ENCODE results near the gene MDM1.

Gene MDM1

DNA sequence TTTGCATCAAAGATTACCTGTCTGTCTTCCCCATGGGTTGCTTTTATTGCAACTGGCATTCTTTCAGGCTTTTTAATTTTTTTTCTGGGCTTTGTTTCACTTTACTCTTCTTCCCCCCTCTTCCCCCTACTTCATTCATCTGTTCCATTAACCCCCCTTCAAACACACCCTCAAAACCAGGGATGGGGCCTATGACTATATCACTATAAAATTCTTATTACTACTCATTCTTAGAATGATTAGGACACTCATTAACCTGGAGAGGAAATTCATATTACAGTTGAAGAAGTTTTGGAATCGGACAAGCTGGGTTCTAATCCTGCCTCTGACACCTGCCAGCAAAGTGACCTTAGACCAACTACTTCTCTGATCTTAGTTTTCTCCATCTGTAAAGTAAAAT, 24.8 kb upstream of the MDM1 start:
- no peak for DNase-seq (ENCODE audit: low read depth)

DNA sequence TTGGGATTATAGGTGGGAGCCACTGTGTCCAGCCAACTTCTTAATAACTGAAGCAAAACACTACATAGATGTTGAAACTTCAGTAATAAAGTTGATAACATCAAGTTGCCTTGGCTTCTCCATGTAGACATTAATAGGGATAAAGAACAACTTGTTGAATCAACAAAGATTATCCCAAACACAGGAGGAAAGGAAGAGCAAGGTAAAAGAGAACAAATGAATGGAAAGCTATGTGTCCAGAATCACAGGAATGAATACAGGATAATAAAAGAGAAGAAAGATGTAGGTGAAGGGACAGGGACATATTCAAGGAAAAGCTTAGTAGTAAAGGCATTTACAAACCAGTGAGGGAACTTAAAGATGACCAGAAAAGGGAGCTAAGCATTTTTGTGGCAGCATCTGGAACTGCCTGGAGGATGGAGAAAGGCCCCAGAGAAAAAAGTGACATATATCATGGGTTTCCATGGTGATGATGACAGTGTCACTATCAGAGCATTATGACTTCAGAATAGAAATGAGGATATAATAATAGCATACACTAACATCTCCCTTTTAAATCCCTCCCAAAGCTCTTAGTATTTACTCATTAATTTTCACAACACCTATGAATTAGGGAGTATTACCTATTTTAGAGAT, 24.0 kb upstream of the MDM1 start:
- DNase-seq (ENCODE audit: low read depth): no peak

GRCh38 chr12:68354977-68355541, 22.9 kb upstream of the MDM1 start:
- DNase-seq (ENCODE audit: low read depth): no peak

DNA sequence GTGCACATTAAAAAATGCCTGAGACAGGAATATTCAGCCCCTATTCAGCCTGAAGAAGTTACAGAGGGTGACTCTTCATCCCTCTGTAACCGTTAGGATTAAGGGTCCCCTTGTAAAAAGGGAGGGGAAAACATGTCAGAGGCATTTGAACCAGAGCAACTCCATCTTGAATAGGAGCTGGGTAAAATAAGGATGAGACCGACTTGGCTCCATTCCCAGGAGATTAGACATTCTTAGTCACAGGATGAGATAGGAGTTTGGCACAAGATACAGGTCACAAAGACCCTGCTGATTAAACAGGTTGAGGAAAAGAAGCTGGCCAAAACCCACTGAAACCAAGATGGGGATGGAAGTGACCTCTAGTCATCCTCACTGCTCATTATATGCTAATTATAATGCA, 19.9 kb upstream of the MDM1 start:
- no peak for DNase-seq (ENCODE audit: low read depth)

DNA sequence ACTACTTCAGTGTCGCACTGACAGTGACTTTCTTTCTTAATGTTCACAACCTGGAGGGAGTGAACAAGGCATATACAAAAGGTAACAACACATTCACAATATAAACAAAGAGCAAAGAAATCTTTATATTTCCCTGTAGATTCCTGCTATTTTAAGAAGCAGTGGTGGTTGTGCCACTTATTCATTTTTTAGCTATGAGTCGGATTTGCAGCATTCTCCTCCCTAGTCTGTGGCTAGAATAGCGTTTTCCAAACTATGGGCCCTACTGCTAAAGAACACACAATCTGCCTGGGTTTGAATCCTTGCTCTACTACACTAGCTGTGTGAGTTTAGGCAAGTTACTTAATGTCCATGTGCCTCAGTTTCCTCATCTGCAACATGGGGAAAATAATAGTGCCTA, 18.6 kb upstream of the MDM1 start:
- DNase-seq (ENCODE audit: low read depth): no peak

- DNase-seq (ENCODE audit: low read depth): no peak
Measured at GRCh38 chr12:68349921-68350606, 17.9 kb upstream of the MDM1 start.

DNA sequence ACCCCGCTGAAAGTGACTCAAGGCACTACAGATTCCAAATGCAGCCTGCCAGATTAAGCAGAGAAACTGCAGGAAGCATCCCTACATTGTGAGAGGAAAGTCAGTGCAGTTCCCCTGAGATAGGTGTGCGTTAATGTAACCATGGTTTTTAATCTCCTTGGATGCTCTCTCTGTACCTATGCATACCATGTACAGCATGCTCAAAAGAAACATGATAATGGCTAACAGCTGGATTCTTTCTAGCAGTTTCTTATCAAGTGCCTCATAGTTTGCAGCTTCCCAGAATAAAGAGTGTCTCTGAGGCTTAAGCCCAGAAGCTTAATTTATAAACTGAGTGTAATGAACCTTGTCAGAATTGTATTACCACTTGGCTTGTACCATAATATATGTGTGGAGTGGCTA, 17.1 kb upstream of the MDM1 start:
- DNase-seq (ENCODE audit: low read depth): no peak

GRCh38 chr12:68348419-68348818, 16.3 kb upstream of the MDM1 start:
- no peak for DNase-seq (ENCODE audit: low read depth)

DNA sequence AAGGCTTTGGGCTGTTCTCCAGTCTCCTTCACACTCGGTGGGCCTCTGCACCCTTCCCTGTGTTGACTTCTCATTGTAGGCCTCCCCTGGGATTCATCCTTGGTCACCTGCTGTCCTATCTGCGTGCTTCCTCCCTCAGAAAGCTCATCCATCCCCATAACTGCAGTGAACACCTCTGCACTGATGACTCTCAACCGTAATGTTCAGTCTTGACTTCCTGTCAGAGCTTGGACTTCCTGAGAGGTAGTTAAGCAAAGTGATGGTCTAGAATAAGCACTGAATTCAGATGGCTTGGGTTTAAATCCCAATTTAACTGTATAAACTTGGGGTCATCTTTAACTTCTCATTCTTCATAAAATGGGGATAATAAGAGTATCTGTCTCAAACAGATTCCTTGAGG, 13.6 kb upstream of the MDM1 start:
- DNase-seq (ENCODE audit: low read depth): no peak

- no peak for DNase-seq (ENCODE audit: low read depth)
Measured at GRCh38 chr12:68344126-68344525, 12.0 kb upstream of the MDM1 start.

- no peak for DNase-seq (ENCODE audit: low read depth)
Measured at GRCh38 chr12:68342966-68343365, 10.8 kb upstream of the MDM1 start.

GRCh38 chr12:68341822-68342221, 9.7 kb upstream of the MDM1 start:
- DNase-seq (ENCODE audit: low read depth): no peak

DNA sequence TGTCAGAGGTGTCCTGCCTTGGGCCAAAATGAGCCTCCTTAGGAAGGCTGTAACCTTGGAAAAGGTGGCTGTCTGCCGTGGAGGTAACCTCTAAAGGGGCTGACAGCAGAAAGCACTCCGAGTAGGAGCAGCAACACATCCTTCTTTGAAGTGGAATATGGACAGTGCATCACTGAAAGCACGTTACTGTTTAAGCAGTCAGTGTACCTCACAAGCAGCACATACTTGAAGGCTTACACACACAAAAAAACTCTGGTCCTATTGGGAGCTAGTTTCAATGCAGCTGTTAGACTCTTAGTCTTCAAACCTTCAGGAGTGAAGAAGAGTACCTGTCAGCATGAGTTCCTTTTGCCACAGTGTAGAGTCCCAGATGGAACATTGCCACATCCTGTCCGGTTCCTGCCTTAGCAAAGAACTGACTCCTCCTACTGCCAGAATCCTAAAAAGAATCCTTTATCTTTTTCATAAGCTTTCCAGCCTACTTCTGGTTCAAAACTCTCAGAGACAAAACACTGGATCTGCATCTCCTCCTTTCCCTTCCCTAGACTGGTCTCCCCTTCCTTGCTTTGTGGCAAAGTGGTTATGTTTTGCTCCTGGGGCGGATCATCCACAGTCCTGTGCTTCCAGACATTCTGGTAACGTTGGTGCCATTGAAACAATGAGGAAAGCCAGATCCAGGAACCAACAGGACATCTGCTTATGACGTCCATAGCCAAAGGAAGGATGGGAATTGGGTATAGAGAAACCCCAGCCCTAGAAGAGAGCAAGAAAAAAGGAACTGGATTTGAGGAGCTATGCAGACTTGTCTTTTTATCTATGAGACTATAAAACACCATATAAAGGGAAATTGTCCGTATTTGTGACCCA, 8.5 kb upstream of the MDM1 start:
- no peak for DNase-seq (ENCODE audit: low read depth)

GRCh38 chr12:68336889-68337303, 4.7 kb upstream of the MDM1 start:
- no peak for DNase-seq (ENCODE audit: low read depth)

- no peak for DNase-seq (ENCODE audit: low read depth)
Measured at GRCh38 chr12:68335462-68335861, 3.3 kb upstream of the MDM1 start.

GRCh38 chr12:68334132-68334531, 2.0 kb upstream of the MDM1 start:
- DNase-seq (ENCODE audit: low read depth): no peak

DNA sequence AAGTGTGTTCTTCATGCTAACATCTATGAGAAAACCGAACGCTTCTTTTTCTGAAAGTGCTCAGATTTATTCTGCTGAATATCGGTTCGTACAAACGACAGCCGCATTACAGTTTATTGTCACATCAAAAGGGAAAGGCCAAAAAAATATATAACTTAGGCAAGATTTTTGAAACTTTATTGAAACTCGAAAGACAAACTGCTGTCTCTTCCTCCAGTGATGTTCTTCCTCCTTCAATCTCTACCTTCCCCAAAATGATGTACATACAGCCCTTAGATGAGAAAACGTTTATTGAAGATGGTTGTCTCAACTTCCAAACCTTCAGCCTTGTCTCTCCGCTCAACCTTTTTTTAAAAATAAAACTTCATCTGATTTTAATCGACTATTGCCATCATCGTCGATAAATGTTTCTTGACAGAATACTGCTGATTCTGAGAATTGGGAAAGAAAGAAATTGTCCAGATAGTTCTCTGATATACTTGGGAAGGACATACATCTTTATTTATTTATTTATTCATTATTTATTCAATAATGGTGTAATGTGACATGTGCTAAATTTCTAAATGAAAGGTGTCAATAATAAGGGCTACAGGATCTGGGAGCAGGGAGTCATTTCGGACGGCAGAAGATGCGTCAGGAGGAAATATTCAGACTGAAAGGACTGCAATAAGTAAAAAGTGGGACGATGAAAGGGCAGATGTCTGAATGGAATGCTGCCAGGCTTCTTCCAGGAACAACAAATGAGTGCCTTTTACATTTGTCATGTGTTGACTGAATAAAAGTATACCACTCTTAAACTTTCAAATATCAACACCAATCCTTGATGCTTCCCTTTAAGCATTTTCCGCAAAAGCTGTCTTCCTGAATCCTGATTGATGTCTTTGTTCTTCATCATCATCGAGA, 817 bp upstream of the MDM1 start:
- DNase-seq (ENCODE audit: low read depth): no peak

- no peak for DNase-seq (ENCODE audit: low read depth)
Measured at GRCh38 chr12:68331500-68331868, 678 bp downstream of the MDM1 start.

DNA sequence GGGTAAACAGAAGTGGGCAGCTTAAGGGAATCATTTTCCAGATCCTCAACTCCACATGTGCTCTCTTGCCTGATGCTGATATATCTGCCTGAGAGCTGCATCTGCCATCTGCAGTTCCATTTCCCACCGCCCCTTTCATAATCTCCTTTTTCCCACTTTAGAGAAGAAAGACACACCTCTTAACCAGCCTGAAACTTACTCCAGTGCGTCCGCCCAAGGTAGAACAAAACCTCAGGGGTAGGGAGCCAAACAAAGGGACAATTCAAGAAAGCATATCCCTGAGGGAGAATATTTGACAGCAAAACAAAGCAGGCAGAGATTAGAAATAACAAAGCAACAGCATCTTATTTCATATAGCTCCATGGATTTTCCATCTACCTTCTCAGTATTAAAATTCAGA, 4.3 kb downstream of the MDM1 start:
- no peak for DNase-seq (ENCODE audit: low read depth)

DNA sequence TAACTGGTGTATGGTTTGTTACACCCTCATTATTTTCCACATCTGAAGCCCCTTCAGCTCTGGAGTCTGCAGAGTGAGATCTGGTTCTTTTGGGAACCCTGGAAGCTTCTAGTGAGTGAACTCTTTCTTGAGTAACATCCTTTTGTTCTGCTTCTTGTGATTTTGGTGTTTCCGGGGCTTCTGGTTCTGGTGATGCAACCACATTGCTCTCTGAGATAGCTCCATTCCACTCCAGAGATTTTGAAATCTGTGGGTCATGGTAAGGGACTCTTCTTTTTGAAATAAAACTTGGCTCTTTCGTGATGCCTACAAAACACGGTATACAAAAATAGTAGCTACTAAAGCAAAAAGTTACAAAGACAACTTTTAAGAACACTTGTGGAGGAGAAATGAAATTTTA, 5.4 kb downstream of the MDM1 start:
- DNase-seq (ENCODE audit: low read depth): no peak

GRCh38 chr12:68325966-68326365, 6.2 kb downstream of the MDM1 start:
- DNase-seq (ENCODE audit: low read depth): no peak

DNA sequence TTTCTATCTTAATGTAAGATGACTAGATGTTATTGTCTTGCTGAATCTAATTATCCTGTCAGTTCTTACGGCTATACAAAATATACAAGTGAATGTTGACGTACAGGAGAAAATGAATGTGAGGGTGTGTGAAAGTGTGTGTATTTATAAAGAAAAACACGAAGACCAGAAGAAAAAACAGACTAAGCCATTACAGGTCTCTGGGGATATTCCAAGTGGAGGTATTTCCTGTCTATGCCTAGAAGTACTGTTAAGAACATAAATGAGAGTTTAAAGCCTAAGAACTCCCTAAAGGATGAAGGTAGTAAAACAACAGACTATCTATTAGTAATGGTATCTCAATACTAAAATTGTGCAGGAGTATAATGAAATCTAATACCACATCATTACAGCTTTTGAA, 7.6 kb downstream of the MDM1 start:
- DNase-seq (ENCODE audit: low read depth): no peak

Data from stimulated activated CD8-positive, alpha-beta memory T cell treated with anti-CD3 and anti-CD28 coated beads, Interleukin-4, amount 100 ng/mL, for 24 hours (primary cell).